Measurements from ENCODE around the gene CORT.
"Not testable (repeated sequence)": the region's sequence is repeated elsewhere in the genome, so short reads cannot be mapped to it uniquely, and the experiment has no call there.

CORT gene

GRCh38 chr1:10438677-10439163 lies 11.1 kb upstream of the CORT start:
- DNase-seq (ENCODE audit: low read depth) = no peak

GRCh38 chr1:10440305-10440704 lies 9.5 kb upstream of the CORT start:
- no peak for DNase-seq (ENCODE audit: low read depth)

- DNase-seq (ENCODE audit: low read depth) = no peak
These were observed 9.0 kb upstream of the CORT start for GRCh38 chr1:10440794-10441193.

GRCh38 chr1:10444248-10444647 lies 5.6 kb upstream of the CORT start:
- DNase-seq (ENCODE audit: low read depth) = no peak

GRCh38 chr1:10444795-10445397 lies 4.9 kb upstream of the CORT start:
- no peak for DNase-seq (ENCODE audit: low read depth)

GRCh38 chr1:10446790-10447422 lies 2.9 kb upstream of the CORT start:
- DNase-seq (ENCODE audit: low read depth) = no peak

- no peak for DNase-seq (ENCODE audit: low read depth)
These were observed 454 bp downstream of the CORT start for GRCh38 chr1:10450156-10450814.

GRCh38 chr1:10450836-10451235 lies 1.0 kb downstream of the CORT start:
- DNase-seq (ENCODE audit: low read depth) = no peak

GRCh38 chr1:10451287-10451686 lies 1.5 kb downstream of the CORT start:
- DNase-seq (ENCODE audit: low read depth) = no peak

GRCh38 chr1:10456048-10456447 lies 6.2 kb downstream of the CORT start:
- no peak for DNase-seq (ENCODE audit: low read depth)

GRCh38 chr1:10456661-10457060 lies 6.8 kb downstream of the CORT start:
- no peak for DNase-seq (ENCODE audit: low read depth)

GRCh38 chr1:10457462-10457861 lies 7.6 kb downstream of the CORT start:
- not testable (repeated sequence) for DNase-seq (ENCODE audit: low read depth)

GRCh38 chr1:10457875-10458274 lies 8.0 kb downstream of the CORT start:
- no peak for DNase-seq (ENCODE audit: low read depth)

GRCh38 chr1:10459184-10459583 lies 9.4 kb downstream of the CORT start:
- DNase-seq (ENCODE audit: low read depth) = no peak

GRCh38 chr1:10467078-10467477 lies 17.2 kb downstream of the CORT start:
- no peak for DNase-seq (ENCODE audit: low read depth)

- DNase-seq (ENCODE audit: low read depth) = no peak
These were observed 20.2 kb downstream of the CORT start for GRCh38 chr1:10470043-10470442.

GRCh38 chr1:10471411-10472219 lies 21.8 kb downstream of the CORT start:
- DNase-seq (ENCODE audit: low read depth) = no peak

- peak; percentile 85 for DNase-seq (ENCODE audit: low read depth)
These were observed 22.7 kb downstream of the CORT start, which contains the start of gene DFFA for GRCh38 chr1:10472220-10473144. DFFA (minus strand) TSS chr1:10472529; CDS start chr1:10472458, 71 bp downstream.

GRCh38 chr1:10473145-10473765 lies 23.4 kb downstream of the CORT start:
- no peak for DNase-seq (ENCODE audit: low read depth)

GRCh38 chr1:10474309-10474612 lies 24.4 kb downstream of the CORT start:
- not testable (repeated sequence) for DNase-seq (ENCODE audit: low read depth)
